ENCODE measurements around the gene POM121.
"Not testable (repeated sequence)": the region's sequence is repeated elsewhere in the genome, so short reads cannot be mapped to it uniquely, and the experiment has no call there.

GRCh38 chr7:72995484-72995883 lies 70.6 kb downstream of the POM121 start:
- TF ChIP-seq RAD21 (IDR thresholded peaks at IDR 0.05); CTCF (IDR thresholded peaks at IDR 0.05; ENCODE audit: low read depth, low read length, missing input control); YY1 (IDR thresholded peaks at IDR 0.05); REST (IDR thresholded peaks at IDR 0.05); FOXA2 (IDR thresholded peaks at IDR 0.05); TAF1 (conservative IDR thresholded peaks at IDR 0.05); SP1 (IDR thresholded peaks at IDR 0.05); GABPA (IDR thresholded peaks at IDR 0.05 in 1 of 2, conservative IDR thresholded peaks at IDR 0.05 in 1 of 2); HNF4A (conservative IDR thresholded peaks at IDR 0.05); MAX (IDR thresholded peaks at IDR 0.05): not testable (repeated sequence)
- TF ChIP-seq, protein P1, sequence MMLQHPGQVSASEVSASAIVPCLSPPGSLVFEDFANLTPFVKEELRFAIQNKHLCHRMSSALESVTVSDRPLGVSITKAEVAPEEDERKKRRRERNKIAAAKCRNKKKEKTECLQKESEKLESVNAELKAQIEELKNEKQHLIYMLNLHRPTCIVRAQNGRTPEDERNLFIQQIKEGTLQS (IDR thresholded peaks at IDR 0.05) = not testable (repeated sequence)
- TF ChIP-seq, protein P2, sequence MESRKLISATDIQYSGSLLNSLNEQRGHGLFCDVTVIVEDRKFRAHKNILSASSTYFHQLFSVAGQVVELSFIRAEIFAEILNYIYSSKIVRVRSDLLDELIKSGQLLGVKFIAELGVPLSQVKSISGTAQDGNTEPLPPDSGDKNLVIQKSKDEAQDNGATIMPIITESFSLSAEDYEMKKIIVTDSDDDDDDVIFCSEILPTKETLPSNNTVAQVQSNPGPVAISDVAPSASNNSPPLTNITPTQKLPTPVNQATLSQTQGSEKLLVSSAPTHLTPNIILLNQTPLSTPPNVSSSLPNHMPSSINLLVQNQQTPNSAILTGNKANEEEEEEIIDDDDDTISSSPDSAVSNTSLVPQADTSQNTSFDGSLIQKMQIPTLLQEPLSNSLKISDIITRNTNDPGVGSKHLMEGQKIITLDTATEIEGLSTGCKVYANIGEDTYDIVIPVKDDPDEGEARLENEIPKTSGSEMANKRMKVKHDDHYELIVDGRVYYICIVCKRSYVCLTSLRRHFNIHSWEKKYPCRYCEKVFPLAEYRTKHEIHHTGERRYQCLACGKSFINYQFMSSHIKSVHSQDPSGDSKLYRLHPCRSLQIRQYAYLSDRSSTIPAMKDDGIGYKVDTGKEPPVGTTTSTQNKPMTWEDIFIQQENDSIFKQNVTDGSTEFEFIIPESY (IDR thresholded peaks at IDR 0.05) = not testable (repeated sequence)

Measured in liver (tissue), 3 donors.